H1 (cell line): ENCODE data around the gene MRPL28. TPM values are rescaled to one million over a fixed set of nuclear protein-coding genes. Genes with fewer than 3 reads are reported as not detected.

Source experiments
- CTCF ChIA-PET: fragments of 300-600 bp; sonication (Branson Sonifier 250); formaldehyde crosslinking; loops from one replicate; lab custom pipeline; 2021; ENCODE audit not compliant: partially characterized antibody; lab: Charles Lee
- POLR2A ChIA-PET: fragments of 300-600 bp; sonication (Branson Sonifier 250); formaldehyde crosslinking; loops from one replicate; lab custom pipeline; 2021; ENCODE audit warnings: inconsistent platforms; ENCODE audit not compliant: partially characterized antibody; lab: Charles Lee
- DNase-seq, 2 experiments: peaks; one replicate each; pipeline versions ENCODE4 v3.0.0 to v3.0.0-alpha.2; 2010 to 2022; ENCODE audit warnings: low spot score in 2 of 2, low read depth in 1 of 2, mixed read lengths in 1 of 2
- FAIRE-seq: peaks from 2 replicates; lab custom pipeline; 2011; peaks lifted over from hg19 to GRCh38; lab: Jason Lieb, UNC
- H2AFZ ChIP-seq: 2 replicates; pipeline ENCODE4 v1.8.1; 2012; ENCODE audit warnings: low read length, inconsistent platforms
- H2AK5ac ChIP-seq: 2 replicates; pipeline ENCODE4 v1.6.1; 2013; ENCODE audit warnings: low read depth, low read length
- H2BK120ac ChIP-seq: replicated peaks from 2 replicates; pipeline ENCODE3; 2013; ENCODE audit warnings: low read depth, low read length, inconsistent platforms
- H2BK12ac ChIP-seq: 2 replicates; pipeline ENCODE4 v1.6.1; 2013; ENCODE audit warnings: low read depth, low read length
- H2BK15ac ChIP-seq: 2 replicates; pipeline ENCODE4 v1.6.1; 2013; ENCODE audit warnings: low read length
- H2BK20ac ChIP-seq: 2 replicates; pipeline ENCODE4 v1.6.1; 2013; ENCODE audit warnings: low read length
- H2BK5ac ChIP-seq: 2 replicates; pipeline ENCODE4 v1.6.1; 2013; ENCODE audit warnings: low read depth, low read length
- H3K14ac ChIP-seq: 2 replicates; pipeline ENCODE4 v1.6.1; 2013; ENCODE audit warnings: inconsistent platforms; ENCODE audit not compliant: insufficient read length
- H3K18ac ChIP-seq: 2 replicates; pipeline ENCODE4 v1.6.1; 2013; ENCODE audit warnings: low read length; ENCODE audit errors: extremely low read depth
- H3K23ac ChIP-seq: 2 replicates; pipeline ENCODE4 v1.6.1; 2013; ENCODE audit warnings: inconsistent platforms; ENCODE audit not compliant: insufficient read length
- H3K23me2 ChIP-seq: 2 replicates; pipeline ENCODE4 v1.6.1; 2013; ENCODE audit warnings: low read depth, low read length
- H3K27ac ChIP-seq: 2 replicates; pipeline ENCODE4 v1.6.1; 2011; ENCODE audit warnings: low read depth, low read length, inconsistent platforms
- H3K27me3 ChIP-seq, 4 experiments: replicated peaks in 1 of 4; 1 replicate in 1 of 4; 2 replicates in 3 of 4; pipeline versions ENCODE4 v1.6.1 to v1.8.1; 2011 to 2013; ENCODE audit warnings: low read length in 3 of 4, mild to moderate bottlenecking in 3 of 4, inconsistent platforms in 2 of 4, mixed read lengths in 2 of 4, moderate library complexity in 1 of 4; ENCODE audit not compliant: control insufficient read depth in 3 of 4, insufficient read depth in 3 of 4; ENCODE audit errors: extremely low read depth in 1 of 4
- H3K36me3 ChIP-seq, 4 experiments: 2 replicates each; pipeline versions ENCODE4 v1.6.1 to v1.8.1; 2011 to 2013; ENCODE audit warnings: mild to moderate bottlenecking in 4 of 4, low read length in 3 of 4, moderate library complexity in 2 of 4, control low read depth in 1 of 4, inconsistent platforms in 1 of 4; ENCODE audit not compliant: insufficient read depth in 4 of 4, control insufficient read depth in 2 of 4
- H3K4ac ChIP-seq: replicated peaks from 2 replicates; pipeline ENCODE3; 2013; ENCODE audit warnings: low read length, low read depth, mixed read lengths, inconsistent platforms; ENCODE audit not compliant: insufficient read length
- H3K4me1 ChIP-seq, 4 experiments: replicated peaks in 1 of 4; 1 replicate in 1 of 4; 2 replicates in 3 of 4; pipeline versions ENCODE4 v1.6.1 to v1.8.1; 2011 to 2013; ENCODE audit warnings: low read length in 3 of 4, inconsistent platforms in 2 of 4, mixed read lengths in 1 of 4; ENCODE audit not compliant: insufficient read depth in 4 of 4, control insufficient read depth in 3 of 4
- H3K4me2 ChIP-seq, 2 experiments: 2 replicates each; pipeline versions ENCODE4 v1.6.1 to v1.8.1; 2011 to 2013; ENCODE audit warnings: low read depth in 2 of 2, low read length in 2 of 2, control low read depth in 1 of 2, inconsistent platforms in 1 of 2, mild to moderate bottlenecking in 1 of 2; ENCODE audit not compliant: insufficient read depth in 1 of 2
- H3K4me3 ChIP-seq, 4 experiments: fragments of 200-600, 300-600 bp in 1 of 4; sonication (generic), shearing (Covaris generic), sonication (Bioruptor Twin) in 1 of 4; 2 replicates each; pipeline versions ENCODE4 v1.5.1 to v1.8.1; 2011 to 2016; ENCODE audit warnings: low read length in 4 of 4, low read depth in 3 of 4, control low read depth in 2 of 4, inconsistent platforms in 2 of 4, mild to moderate bottlenecking in 2 of 4, mixed read lengths in 1 of 4, moderate library complexity in 1 of 4; ENCODE audit not compliant: insufficient read depth in 2 of 4; ENCODE audit errors: extremely low read depth in 1 of 4
- H3K56ac ChIP-seq: replicated peaks from 2 replicates; pipeline ENCODE3; 2013; ENCODE audit warnings: low read depth, mild to moderate bottlenecking, mixed read lengths, low read length, inconsistent platforms; ENCODE audit not compliant: insufficient read length
- H3K79me1 ChIP-seq: 2 replicates; pipeline ENCODE4 v1.6.1; 2013; ENCODE audit warnings: low read depth, low read length, control low read depth
- H3K79me2 ChIP-seq, 2 experiments: 2 replicates each; pipeline versions ENCODE4 v1.6.1 to v1.8.1; 2012 to 2013; ENCODE audit warnings: low read length in 2 of 2, mild to moderate bottlenecking in 2 of 2, inconsistent platforms in 1 of 2; ENCODE audit not compliant: insufficient read depth in 2 of 2, control insufficient read depth in 1 of 2
- H3K9ac ChIP-seq, 4 experiments: replicated peaks in 1 of 4; 1 replicate in 1 of 4; 2 replicates in 3 of 4; pipeline versions ENCODE4 v1.6.1 to v1.8.1; 2011 to 2013; ENCODE audit warnings: low read depth in 3 of 4, low read length in 3 of 4, control low read depth in 2 of 4, mild to moderate bottlenecking in 2 of 4, moderate library complexity in 2 of 4, inconsistent platforms in 1 of 4; ENCODE audit errors: extremely low read depth in 1 of 4
- H3K9me3 ChIP-seq, 2 experiments: 2 replicates each; pipeline versions ENCODE4 v1.6.1 to v1.8.1; 2012 to 2013; ENCODE audit warnings: mild to moderate bottlenecking in 2 of 2, moderate library complexity in 2 of 2, control low read depth in 1 of 2, inconsistent platforms in 1 of 2, low read depth in 1 of 2, low read length in 1 of 2, mixed read lengths in 1 of 2; ENCODE audit not compliant: insufficient read depth in 2 of 2
- H4K20me1 ChIP-seq, 2 experiments: replicated peaks in 1 of 2; 2 replicates each; pipeline versions ENCODE3 to v1.8.1; 2011 to 2013; ENCODE audit warnings: inconsistent platforms in 2 of 2, low read length in 2 of 2, mild to moderate bottlenecking in 1 of 2; ENCODE audit not compliant: insufficient read depth in 2 of 2, control insufficient read depth in 1 of 2
- H4K5ac ChIP-seq: 2 replicates; pipeline ENCODE4 v1.6.1; 2013; ENCODE audit warnings: low read length, low read depth, mixed read lengths, inconsistent platforms; ENCODE audit not compliant: insufficient read length
- H4K8ac ChIP-seq: 2 replicates; pipeline ENCODE4 v1.8.0; 2013; ENCODE audit warnings: mild to moderate bottlenecking, moderate library complexity, low read length, inconsistent platforms; ENCODE audit not compliant: insufficient read depth; ENCODE audit errors: extremely low read depth
- H4K91ac ChIP-seq: replicated peaks from 2 replicates; pipeline ENCODE3; 2013; ENCODE audit warnings: low read length, mixed read lengths, inconsistent platforms; ENCODE audit not compliant: insufficient read length
- EGR1 ChIP-seq: IDR thresholded peaks from 2 replicates; pipeline ENCODE4 v1.6.1; 2011; ENCODE audit warnings: low read depth, low read length, borderline replicate concordance
- EP300 ChIP-seq, 2 experiments: IDR thresholded peaks; 1 replicate in 1 of 2; 2 replicates in 1 of 2; pipeline ENCODE4 v1.6.1; 2011 to 2012; ENCODE audit warnings: low read depth in 2 of 2, low read length in 2 of 2, mild to moderate bottlenecking in 2 of 2, borderline replicate concordance in 1 of 2, inconsistent platforms in 1 of 2, moderate library complexity in 1 of 2
- KDM5A ChIP-seq: fragments of 200-600 bp; IDR thresholded peaks from 2 replicates; pipeline ENCODE4 v1.7.1; 2012; ENCODE audit warnings: mild to moderate bottlenecking, low read length, inconsistent platforms, mixed read lengths
- PHF8 ChIP-seq: fragments of 200-600 bp; sonication (generic); conservative IDR thresholded peaks from 2 replicates; pipeline ENCODE4 v1.7.1; 2012; ENCODE audit warnings: low read depth, mild to moderate bottlenecking, inconsistent platforms, low read length, moderate library complexity
- SP1 ChIP-seq: IDR thresholded peaks from 2 replicates; pipeline ENCODE4 v1.6.1; 2011; ENCODE audit warnings: low read depth, low read length
- WGBS, 2 experiments: shearing (Covaris generic) in 1 of 2; methylation state at CpG; one replicate each; pipeline versions ENCODE4 v1.1.6 to v1.1.7; 2013 to 2015; ENCODE audit warnings: low lambda C conversion rate in 2 of 2, mixed read lengths in 2 of 2, inconsistent platforms in 1 of 2, low coverage in 1 of 2, missing lambda C conversion rate in 1 of 2; ENCODE audit not compliant: insufficient replicate concordance in 2 of 2, insufficient coverage in 1 of 2, insufficient read length in 1 of 2; ENCODE audit errors: extremely low coverage in 1 of 2, missing lambda C conversion rate in 1 of 2; 5-methylcytosine and 5-hydroxymethylcytosine counted together
- polyA plus RNA-seq, 7 experiments: library from polyadenylated mRNA; depleted of rRNA in 3 of 7; stranded (reverse) in 5 of 7; unstranded in 2 of 7; fragments of >200 nt in 5 of 7; fragments of 200-250 nt in 2 of 7; gene quantifications; 1 replicate in 5 of 7; 2 replicates in 1 of 7; 4 replicates in 1 of 7; pipeline versions ENCODE4 v1.2.1 to v1.2.3, GENCODE V29; 2011 to 2013; ENCODE audit warnings: missing spikeins in 2 of 7, mixed read lengths in 2 of 7
- total RNA-seq: library from RNA; stranded (reverse); fragmentation: NEBNext Ultra II Directional; extraction: Animal tissue kit (Norgen Biotek cat#: 25700); gene quantifications from 2 replicates; pipeline ENCODE4 v1.2.1, GENCODE V29; 2021

MRPL28 gene
- total and polyA plus RNA-seq, 2 of the 8 experiments (the other 6 are each of a cell fraction or from before 2014, with no cell fraction given), result 88.9 to 188 TPM

GRCh38 chr16:378821-379182 lies 8.5 kb upstream of the MRPL28 start:
- Histone ChIP-seq H2BK120ac (no peak overlapping the region), H3K79me1 (peaks cover 4% of the 10 kb centered on the region; the same call in 1 of the 2 replicates), H2BK12ac (peak overlapping the region; percentile 50; the same call in 1 of the 2 replicates), H2BK5ac (peak overlapping the region; percentile 75; the same call in 1 of the 2 replicates), H3K14ac (no peak overlapping the region), H3K4me1 (peaks cover 8 to 25% (median 14%) of the 10 kb centered on the region in 4 experiments), H3K18ac (peak overlapping the region; percentile 71; the same call in 1 of the 2 replicates), H3K27me3 (peaks cover 0 to 3% (median under 1%) of the 10 kb centered on the region in 4 experiments; a peak in 2 of 7 replicates), H3K23me2 (peaks cover 11% of the 10 kb centered on the region), H3K9ac (no peak overlapping the region)
- POLR2A ChIA-PET, result interaction anchor here (0.6 to 3.0 kb wide), 5 partner anchors 9 to 47 kb away, joined by 3 to 22 read pairs (median 6); partner anchors contain the start of genes DECR2, MRPL28 and RAB11FIP3
- no peak for DNase-seq
- TF ChIP-seq PHF8, result no peak
- TF ChIP-seq EGR1, result no peak
- no peak for TF ChIP-seq KDM5A
- TF ChIP-seq SP1, result no peak
- no peak for TF ChIP-seq EP300 (IDR thresholded peaks at IDR 0.05; ENCODE audit: borderline replicate concordance in 1 of 2, low read depth in 2 of 2, low read length in 2 of 2)
- TF ChIP-seq, all 59 proteins: peak for 0
- Histone ChIP-seq H3K9me3 (no peaks in the 10 kb centered on the region), H4K5ac (peak overlapping the region; percentile 8), H2AK5ac (no peak overlapping the region; the same call in 1 of the 2 replicates), H3K23ac (no peak overlapping the region), H4K8ac (peak overlapping the region; percentile 65), H2AFZ (no peak overlapping the region), H3K4me2 (peak overlapping the region; percentile 51 to 68; a peak in 3 of 4 replicates), H3K79me2 (peaks cover 0 to 24% of the 10 kb centered on the region in 2 experiments; a peak in 2 of 4 replicates), H3K27ac (no peak overlapping the region), H4K20me1 (peaks cover 15 to 32% of the 10 kb centered on the region in 2 experiments), H2BK15ac (peak overlapping the region; percentile 61), H2BK20ac (no peak overlapping the region), H3K4ac (no peak overlapping the region), H3K56ac (no peak overlapping the region), H3K36me3 (peaks cover 12 to 38% (median 19%) of the 10 kb centered on the region in 4 experiments), H4K91ac (peak overlapping the region; percentile 4), H3K4me3 (peak overlapping the region in 1 of 4 experiments; percentile 19; a peak in 1 of 8 replicates)
- WGBS, 2 experiments, result 76% methylated on average over 13 of the region's 14 CpGs; no CpG with 5 or more reads in 1 of the 2 experiments
- CTCF ChIA-PET, result interaction anchor here (0.9 to 1.5 kb wide), 3 partner anchors 13 to 16 kb away, joined by 3 to 6 read pairs (median 3); no protein-coding TSS in a partner anchor
- FAIRE-seq, result no peak
